ENCODE results near the gene PDGFD. TPM values are rescaled to one million over a fixed set of nuclear protein-coding genes. Genes with fewer than 3 reads are reported as not detected.

Gene PDGFD
- total RNA-seq, 6 experiments from 2014 or later: 0.37 to 0.69 (median 0.42) TPM

GRCh38 chr11:103987629-103988594, 176.0 kb downstream of the PDGFD start:
- no peaks in the 10 kb centered on the region for H3K36me3 Mint-ChIP-seq (ENCODE audit: low read depth)
- peaks cover 2% of the 10 kb centered on the region; the same call in 1 of the 2 replicates for H3K27me3 Mint-ChIP-seq (ENCODE audit: insufficient read depth)
- H3K27ac Mint-ChIP-seq: no peak overlapping the region
- no peaks in the 10 kb centered on the region for H3K9me3 Mint-ChIP-seq
- TF ChIP-seq CTCF (IDR thresholded peaks at IDR 0.05): peak; percentile 34
- peaks cover 12% of the 10 kb centered on the region for H3K4me1 Mint-ChIP-seq (ENCODE audit: low read depth)
- no peak overlapping the region for H3K4me3 Mint-ChIP-seq
- no peak for DNase-seq

- Mint-ChIP-seq H3K9me3 (no peaks in the 10 kb centered on the region), H3K36me3 (ENCODE audit: low read depth) (no peaks in the 10 kb centered on the region), H3K27me3 (ENCODE audit: insufficient read depth) (peaks cover 2% of the 10 kb centered on the region; the same call in 1 of the 2 replicates), H3K27ac (no peak overlapping the region), H3K4me1 (ENCODE audit: low read depth) (peaks cover 12% of the 10 kb centered on the region), H3K4me3 (no peak overlapping the region)
- DNase-seq: no peak
- no peak for TF ChIP-seq CTCF (IDR thresholded peaks at IDR 0.05)
Measured at GRCh38 chr11:103985041-103985440, 178.9 kb downstream of the PDGFD start.

GRCh38 chr11:103980108-103980507, 183.8 kb downstream of the PDGFD start:
- Mint-ChIP-seq H3K36me3 (ENCODE audit: low read depth) (no peaks in the 10 kb centered on the region), H3K27me3 (ENCODE audit: insufficient read depth) (no peaks in the 10 kb centered on the region; the same call in 1 of the 2 replicates), H3K4me1 (ENCODE audit: low read depth) (no peaks in the 10 kb centered on the region), H3K27ac (no peak overlapping the region), H3K4me3 (no peak overlapping the region), H3K9me3 (no peaks in the 10 kb centered on the region)
- no peak for DNase-seq
- TF ChIP-seq CTCF (IDR thresholded peaks at IDR 0.05): no peak

GRCh38 chr11:103978616-103979595, 185.0 kb downstream of the PDGFD start:
- no peak for TF ChIP-seq CTCF (IDR thresholded peaks at IDR 0.05)
- H3K27me3 Mint-ChIP-seq (ENCODE audit: insufficient read depth): no peaks in the 10 kb centered on the region; the same call in 1 of the 2 replicates
- H3K9me3 Mint-ChIP-seq: no peaks in the 10 kb centered on the region
- no peak overlapping the region for H3K27ac Mint-ChIP-seq
- no peaks in the 10 kb centered on the region for H3K36me3 Mint-ChIP-seq (ENCODE audit: low read depth)
- H3K4me3 Mint-ChIP-seq: no peak overlapping the region
- H3K4me1 Mint-ChIP-seq (ENCODE audit: low read depth): no peaks in the 10 kb centered on the region
- no peak for DNase-seq

GRCh38 chr11:103972013-103972412, 191.9 kb downstream of the PDGFD start:
- no peak overlapping the region for H3K4me3 Mint-ChIP-seq
- no peak for DNase-seq
- no peak overlapping the region for H3K27ac Mint-ChIP-seq
- no peaks in the 10 kb centered on the region for H3K36me3 Mint-ChIP-seq (ENCODE audit: low read depth)
- no peaks in the 10 kb centered on the region for H3K4me1 Mint-ChIP-seq (ENCODE audit: low read depth)
- no peak for TF ChIP-seq CTCF (IDR thresholded peaks at IDR 0.05)
- peaks cover 1% of the 10 kb centered on the region for H3K27me3 Mint-ChIP-seq (ENCODE audit: insufficient read depth)
- H3K9me3 Mint-ChIP-seq: no peaks in the 10 kb centered on the region

All from HFFc6 (cell line).